Stromal cell of bone marrow (primary cell): Measurements from ENCODE around the gene KNG1.
"Not testable (repeated sequence)": the region's sequence is repeated elsewhere in the genome, so short reads cannot be mapped to it uniquely, and the experiment has no call there.

Experiments
- DNase-seq: peaks from one replicate; pipeline ENCODE4 v3.0.0-alpha.2; 2012; ENCODE audit warnings: low read depth

KNG1 gene

GRCh38 chr3:186710694-186711093 is 6.5 kb upstream of the KNG1 start:
- not testable (repeated sequence) for DNase-seq

- DNase-seq: no peak
These were observed 3.7 kb upstream of the KNG1 start for GRCh38 chr3:186713499-186713898.

- no peak for DNase-seq
These were observed 3.0 kb downstream of the KNG1 start for GRCh38 chr3:186719945-186720739.

- DNase-seq: no peak
These were observed 5.3 kb downstream of the KNG1 start for GRCh38 chr3:186722457-186722856.

GRCh38 chr3:186724911-186725310 is 7.8 kb downstream of the KNG1 start:
- DNase-seq: no peak

GRCh38 chr3:186732169-186732766 is 15.1 kb downstream of the KNG1 start:
- no peak for DNase-seq

GRCh38 chr3:186742618-186743380 is 25.6 kb downstream of the KNG1 start:
- DNase-seq: no peak

- no peak for DNase-seq
These were observed 26.5 kb downstream of the KNG1 start for GRCh38 chr3:186743666-186744065.

- peak; percentile 20 for DNase-seq
These were observed 28.8 kb downstream of the KNG1 start for GRCh38 chr3:186746008-186746407.

- no peak for DNase-seq
These were observed 33.2 kb downstream of the KNG1 start for GRCh38 chr3:186750316-186750715.

GRCh38 chr3:186751480-186751879 is 34.3 kb downstream of the KNG1 start:
- no peak for DNase-seq

- no peak for DNase-seq
These were observed 36.8 kb downstream of the KNG1 start for GRCh38 chr3:186754006-186754405.

GRCh38 chr3:186754871-186755270 is 37.7 kb downstream of the KNG1 start:
- DNase-seq: no peak

- DNase-seq: no peak
These were observed 40.1 kb downstream of the KNG1 start for GRCh38 chr3:186757214-186757613.

- no peak for DNase-seq
These were observed 40.6 kb downstream of the KNG1 start for GRCh38 chr3:186757686-186758220.

- no peak for DNase-seq
These were observed 42.2 kb downstream of the KNG1 start for GRCh38 chr3:186759231-186759930.

- no peak for DNase-seq
These were observed 43.1 kb downstream of the KNG1 start for GRCh38 chr3:186760141-186760833.

- DNase-seq: no peak
These were observed 43.8 kb downstream of the KNG1 start for GRCh38 chr3:186760897-186761447.

- DNase-seq: no peak
These were observed 55.1 kb downstream of the KNG1 start for GRCh38 chr3:186772281-186772694.

- DNase-seq: no peak
These were observed 55.7 kb downstream of the KNG1 start for GRCh38 chr3:186772701-186773417.
